Astrocyte (in vitro differentiated cells and primary cell): ENCODE results near the gene USPL1.

Experiments
- CTCF ChIP-seq: IDR thresholded peaks from 2 replicates; pipeline ENCODE4 v1.5.1; 2011; ENCODE audit warnings: low read depth, mild to moderate bottlenecking, inconsistent platforms, low read length, moderate library complexity; ENCODE audit not compliant: insufficient read depth
- EZH2 ChIP-seq: IDR thresholded peaks from 2 replicates; pipeline ENCODE4 v1.6.1; 2012; ENCODE audit warnings: mild to moderate bottlenecking, low read length, inconsistent platforms; ENCODE audit not compliant: insufficient read depth

GRCh38 chr13:30587739-30588138, 30.0 kb upstream of the USPL1 start:
- TF ChIP-seq CTCF (no peak), EZH2 (no peak)
